Measurements from ENCODE around the gene RGS7. TPM values are rescaled to one million over a fixed set of nuclear protein-coding genes. Genes with fewer than 3 reads are reported as not detected.

Gene RGS7
- total RNA-seq, 1 donor from 2014 or later: not detected

DNA sequence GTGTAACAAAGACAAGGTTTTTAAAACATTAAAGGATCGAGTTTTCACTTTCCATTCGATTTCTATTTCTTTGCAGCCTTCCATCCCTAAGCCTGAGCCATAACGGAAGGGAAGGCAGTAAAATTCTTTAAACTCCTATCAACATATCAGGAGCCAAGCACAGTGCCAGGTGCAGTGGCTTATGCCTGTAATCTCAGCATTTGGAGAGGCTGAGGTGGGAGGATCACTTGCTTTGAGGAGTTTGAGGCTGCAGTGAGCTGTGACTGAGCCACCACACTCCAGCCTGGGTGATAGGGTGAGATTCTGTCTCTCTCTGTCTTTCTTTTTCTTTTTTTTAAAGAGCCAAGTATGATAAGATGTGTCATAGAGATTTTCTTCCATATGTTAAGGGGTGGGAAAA, 527.5 kb downstream of the RGS7 start:
- DNase-seq (ENCODE audit: low spot score): no peak
- intact Hi-C loops (cut with DNase I): no loop called here

GRCh38 chr1:240827786-240828185, 529.2 kb downstream of the RGS7 start:
- no peak for DNase-seq (ENCODE audit: low spot score)
- intact Hi-C loops (cut with DNase I): no loop called here

DNA sequence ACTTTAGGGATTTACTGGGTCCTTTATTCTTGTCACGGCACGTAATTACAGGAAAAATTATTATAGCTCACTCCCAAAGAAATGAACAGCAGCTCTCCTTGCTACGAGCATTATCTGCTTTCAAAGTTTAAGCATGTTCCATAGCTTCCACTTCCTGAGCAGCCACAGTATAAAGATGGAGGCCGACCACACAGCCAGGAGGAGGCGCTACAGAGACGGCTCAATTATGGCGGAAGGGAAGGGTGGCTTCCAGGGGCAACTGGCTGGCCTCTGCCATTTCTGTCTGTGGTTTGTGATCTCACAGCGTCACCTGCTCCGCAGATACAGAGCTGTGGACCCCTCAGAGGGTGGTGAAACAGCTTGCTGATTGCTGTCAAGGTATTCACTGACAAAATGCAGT, 532.8 kb downstream of the RGS7 start:
- intact Hi-C loops (cut with DNase I): no loop called here
- DNase-seq (ENCODE audit: low spot score): no peak

GRCh38 chr1:240823357-240823756, 533.6 kb downstream of the RGS7 start:
- intact Hi-C loops (cut with DNase I): no loop called here

GRCh38 chr1:240821925-240822324, 535.1 kb downstream of the RGS7 start:
- intact Hi-C loops (cut with DNase I): no loop called here

More at GRCh38 chr1:240823357-240823756, 533.6 kb downstream of the RGS7 start:
- no peak for DNase-seq (ENCODE audit: low spot score)

DNA sequence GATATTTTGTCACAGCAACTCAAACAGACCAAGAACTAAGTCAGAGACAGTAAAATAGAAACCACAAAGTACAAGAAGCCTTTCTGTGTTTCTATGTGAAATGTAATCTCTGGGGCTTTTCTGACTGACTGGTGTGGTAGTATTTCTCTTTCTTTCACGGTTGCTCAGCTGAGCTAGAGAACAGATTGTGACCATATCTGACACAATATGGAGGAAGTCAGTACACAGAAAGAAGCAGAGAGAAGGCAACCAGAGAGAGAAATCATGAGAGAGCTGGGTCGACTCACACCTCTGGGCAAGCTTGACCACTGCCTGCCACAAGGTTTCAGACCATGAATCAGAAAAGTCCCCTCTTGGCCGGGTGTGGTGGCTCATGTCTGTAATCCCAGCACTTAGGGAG, 536.2 kb downstream of the RGS7 start:
- intact Hi-C loops (cut with DNase I): no loop called here
- no peak for DNase-seq (ENCODE audit: low spot score)

More at GRCh38 chr1:240821925-240822324, 535.1 kb downstream of the RGS7 start:
- DNase-seq (ENCODE audit: low spot score): no peak

- DNase-seq (ENCODE audit: low spot score): no peak
- intact Hi-C loops (cut with DNase I): no loop called here
Measured at GRCh38 chr1:240816472-240816871, 540.5 kb downstream of the RGS7 start.

- intact Hi-C loops (cut with DNase I): no loop called here
- no peak for DNase-seq (ENCODE audit: low spot score)
Measured at GRCh38 chr1:240813720-240814119, 543.3 kb downstream of the RGS7 start.

GRCh38 chr1:240811256-240811655, 545.7 kb downstream of the RGS7 start:
- no peak for DNase-seq (ENCODE audit: low spot score)
- intact Hi-C loops (cut with DNase I): no loop called here

DNA sequence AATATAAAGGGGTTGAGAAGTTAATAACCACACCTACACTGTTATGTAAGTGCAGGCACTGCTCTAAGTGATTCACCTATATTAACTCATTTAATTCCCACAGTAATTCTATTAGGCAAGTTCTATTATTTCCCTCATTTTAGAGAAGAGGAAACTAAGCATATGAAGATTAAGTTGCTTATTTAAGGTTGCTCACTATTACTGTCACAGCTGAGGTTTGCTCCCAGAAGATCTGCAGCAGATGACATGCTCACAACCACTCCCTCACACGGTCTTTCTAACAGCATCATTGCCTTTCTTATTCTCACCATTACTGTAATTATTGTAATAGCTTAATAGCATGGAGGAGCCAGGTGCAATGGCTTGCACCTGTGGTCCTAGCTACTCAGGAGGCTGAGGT, 548.6 kb downstream of the RGS7 start:
- intact Hi-C loops (cut with DNase I): no loop called here
- no peak for DNase-seq (ENCODE audit: low spot score)

DNA sequence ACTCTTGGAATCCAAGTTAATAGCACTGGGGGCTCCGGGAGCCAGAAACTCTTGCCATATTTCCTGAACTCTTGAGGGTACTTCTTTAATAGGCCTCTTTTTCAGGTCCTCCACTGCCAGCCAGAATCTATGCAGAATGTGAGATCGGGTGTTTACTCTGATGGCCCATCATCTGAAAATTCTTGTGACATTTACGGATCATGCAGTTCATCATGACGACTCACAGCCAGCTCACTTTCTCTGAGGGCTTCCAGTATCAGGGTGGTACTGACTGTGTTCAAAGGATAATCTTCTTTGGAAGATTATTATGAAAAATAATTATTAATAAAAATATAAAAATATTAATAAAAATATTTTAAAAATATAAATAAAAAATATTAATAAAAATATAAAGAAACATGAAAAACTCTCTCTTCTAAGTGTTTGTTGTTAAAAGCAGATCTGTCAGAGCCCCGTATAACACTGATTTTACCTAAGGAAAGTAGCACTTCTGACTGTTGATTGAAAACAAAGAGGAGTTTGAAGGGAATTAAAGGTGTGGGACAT, 550.7 kb downstream of the RGS7 start:
- intact Hi-C loops (cut with DNase I): no loop called here
- no peak for DNase-seq (ENCODE audit: low spot score)

DNA sequence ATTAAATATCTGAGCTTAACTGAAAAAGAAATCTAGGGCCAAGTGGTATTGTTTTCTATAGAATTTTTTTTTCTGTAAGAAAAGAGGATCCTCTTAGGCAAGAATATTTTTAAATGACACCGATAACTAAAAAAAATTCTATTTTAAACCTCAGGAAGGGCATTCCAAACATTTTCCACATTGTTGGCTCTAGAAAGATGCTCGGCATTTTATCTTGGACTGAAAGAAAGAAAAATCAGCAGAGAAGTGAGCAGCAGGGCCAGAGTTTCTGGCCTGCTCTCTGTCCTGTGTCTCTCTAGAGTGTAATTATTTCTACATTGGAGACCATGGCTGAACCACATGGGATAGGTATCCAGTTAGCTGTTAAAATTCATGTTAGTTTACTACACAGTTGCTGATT, 552.5 kb downstream of the RGS7 start:
- no peak for DNase-seq (ENCODE audit: low spot score)
- intact Hi-C loops (cut with DNase I): no loop called here

- intact Hi-C loops (cut with DNase I): no loop called here
Measured at GRCh38 chr1:240803151-240803550, 553.9 kb downstream of the RGS7 start.

DNA sequence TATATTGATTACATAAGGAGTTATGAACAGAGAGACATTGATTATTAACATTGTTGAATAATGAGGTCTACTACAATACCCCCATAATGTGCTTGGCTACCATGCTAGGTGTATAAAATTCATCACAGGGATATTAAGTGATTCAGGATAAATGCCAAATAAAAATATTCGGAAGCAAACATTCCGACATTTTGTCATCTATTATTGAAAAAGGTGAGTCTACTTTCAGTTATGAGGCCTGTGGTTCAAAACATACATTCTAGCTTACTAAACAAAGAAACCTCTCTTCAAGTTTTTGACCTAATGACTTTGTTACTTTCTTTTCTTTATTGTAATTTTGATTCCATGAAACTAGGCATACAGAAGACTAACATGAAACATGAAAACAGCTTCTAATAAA, 554.7 kb downstream of the RGS7 start:
- intact Hi-C loops (cut with DNase I): no loop called here

More at GRCh38 chr1:240803151-240803550, 553.9 kb downstream of the RGS7 start:
- DNase-seq (ENCODE audit: low spot score): no peak

GRCh38 chr1:240801442-240801841, 555.6 kb downstream of the RGS7 start:
- intact Hi-C loops (cut with DNase I): no loop called here
- DNase-seq (ENCODE audit: low spot score): no peak

More for the DNA sequence above, 554.7 kb downstream of the RGS7 start:
- DNase-seq (ENCODE audit: low spot score): no peak

DNA sequence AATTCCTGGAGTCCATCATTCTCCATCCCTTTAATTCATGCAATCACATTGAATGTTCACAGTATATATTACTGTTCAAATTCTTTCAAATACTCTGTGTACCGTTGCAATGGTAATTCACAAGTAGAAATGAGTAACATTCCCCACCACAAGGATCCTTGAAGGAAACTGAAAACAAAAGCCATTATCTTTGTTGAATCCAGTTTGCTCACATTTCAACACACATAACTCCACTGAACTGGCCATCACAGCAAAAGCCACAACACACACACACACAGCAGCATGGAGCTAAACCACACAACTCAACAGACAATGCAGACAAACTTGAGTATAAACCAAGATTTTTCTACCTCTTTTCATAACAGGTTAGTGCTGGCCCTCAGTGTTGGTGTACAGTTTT, 556.7 kb downstream of the RGS7 start:
- intact Hi-C loops (cut with DNase I): no loop called here
- no peak for DNase-seq (ENCODE audit: low spot score)

GRCh38 chr1:240797050-240797449, 560.0 kb downstream of the RGS7 start:
- intact Hi-C loops (cut with DNase I): no loop called here
- DNase-seq (ENCODE audit: low spot score): no peak

- DNase-seq (ENCODE audit: low spot score): no peak
- intact Hi-C loops (cut with DNase I): no loop called here
Measured at GRCh38 chr1:240794046-240794843, 562.8 kb downstream of the RGS7 start.

DNA sequence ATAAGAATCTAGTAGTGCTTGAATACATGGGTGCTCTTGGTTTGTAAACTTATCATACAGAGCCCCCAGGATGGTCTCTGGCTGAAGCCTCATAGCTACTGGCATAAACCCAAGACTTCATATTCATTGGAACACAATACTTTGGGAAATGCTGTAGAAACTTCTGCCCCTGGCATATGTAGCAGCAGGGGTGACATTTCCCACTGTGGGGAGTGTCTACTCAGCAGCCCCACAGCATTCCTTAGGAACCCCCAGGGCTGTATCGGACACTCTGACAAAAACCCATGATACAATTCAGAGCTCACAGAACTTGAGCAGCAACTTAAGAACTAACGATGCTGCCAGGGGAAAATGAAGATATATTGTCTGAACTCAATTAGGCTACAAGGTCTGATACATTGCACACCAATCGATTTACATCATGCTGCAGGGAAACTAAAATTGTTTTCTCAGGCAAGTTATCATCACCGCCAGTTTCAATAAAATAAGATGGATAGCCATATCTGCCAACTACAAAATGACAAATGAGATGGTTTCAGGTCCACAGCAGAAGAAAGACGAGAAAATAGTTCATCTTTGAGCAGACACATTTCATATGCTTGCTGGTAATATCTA, 564.0 kb downstream of the RGS7 start:
- intact Hi-C loops (cut with DNase I): no loop called here
- DNase-seq (ENCODE audit: low spot score): no peak

- DNase-seq (ENCODE audit: low spot score): no peak
- intact Hi-C loops (cut with DNase I): no loop called here
Measured at GRCh38 chr1:240790856-240791255, 566.1 kb downstream of the RGS7 start.

DNA sequence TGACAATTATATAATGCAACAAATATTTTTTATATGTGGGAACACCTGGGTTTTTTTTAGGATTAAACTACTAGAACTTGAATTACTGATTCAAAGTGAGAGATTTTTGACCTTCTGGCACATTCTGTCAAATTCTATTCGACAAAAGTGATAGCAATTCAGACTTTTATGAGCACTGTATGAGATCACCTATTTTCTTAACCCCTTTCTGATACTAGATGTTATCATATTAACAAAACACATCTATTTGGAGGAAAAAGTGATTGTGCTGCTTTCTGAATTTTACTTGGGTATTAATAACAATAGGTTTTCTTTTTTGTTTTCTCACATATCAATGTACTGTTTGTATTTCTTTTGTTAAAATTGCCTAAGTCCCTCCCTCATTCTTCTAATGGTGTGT, 570.1 kb downstream of the RGS7 start:
- intact Hi-C loops (cut with DNase I): no loop called here
- DNase-seq (ENCODE audit: low spot score): no peak

Data from cardiac septum (tissue), 1 donor.